ENCODE results near the gene CYBC1.

The CYBC1 gene

DNA sequence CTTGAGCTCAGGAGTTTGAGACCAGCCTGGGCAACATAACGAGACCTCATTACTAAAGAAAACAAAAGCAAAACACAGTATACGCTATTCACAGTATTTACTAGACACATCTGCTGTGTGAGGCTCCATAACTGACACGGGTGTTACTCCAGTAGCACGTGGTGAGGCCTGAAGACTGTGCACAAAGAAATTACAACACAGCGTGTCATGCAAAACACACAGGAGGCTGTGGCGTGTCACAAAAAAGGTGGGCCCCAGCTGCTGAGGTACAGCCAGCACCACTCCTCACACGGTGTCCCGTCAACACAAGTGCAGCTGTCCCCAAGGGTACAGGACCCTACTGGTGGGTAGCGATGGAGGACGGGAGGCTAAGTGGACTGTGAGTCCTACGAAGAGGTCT, 2.7 kb downstream of the CYBC1 start:
- Histone ChIP-seq H3K9ac (ENCODE audit: low read length) (no peak overlapping the region), H3K9me3 (replicated peaks; ENCODE audit: insufficient read depth, low read length) (no peaks in the 10 kb centered on the region), H3K36me3 (replicated peaks; ENCODE audit: insufficient read depth, low read length) (no peaks in the 10 kb centered on the region; the same call in 1 of the 2 replicates), H3K4me3 (ENCODE audit: low read length) (no peak overlapping the region), H4K20me1 (ENCODE audit: insufficient read depth, low read length) (no peaks in the 10 kb centered on the region), H3K27me3 (replicated peaks; ENCODE audit: insufficient read depth, low read length) (no peaks in the 10 kb centered on the region), H3K4me1 (ENCODE audit: low read length) (0 out of 2 replicates have a peak, but pooled peaks cover 9% of the 10 kb centered on the region), H3K4me2 (ENCODE audit: low read depth, low read length) (0 out of 2 replicates have a peak overlapping the region, but pooled peaks have one; percentile 0), H3K27ac (ENCODE audit: low read length) (0 out of 2 replicates have a peak overlapping the region, but pooled peaks have one; percentile 1), H3F3A (ENCODE audit: insufficient read depth, low read length) (peaks cover 21% of the 10 kb centered on the region), H3K79me2 (ENCODE audit: low read length) (peaks cover 58% of the 10 kb centered on the region), H2AFZ (ENCODE audit: low read length) (no peak overlapping the region), H3K9me2 (replicated peaks; ENCODE audit: insufficient read depth, low read length) (no peaks in the 10 kb centered on the region)
- TF ChIP-seq, protein P1, sequence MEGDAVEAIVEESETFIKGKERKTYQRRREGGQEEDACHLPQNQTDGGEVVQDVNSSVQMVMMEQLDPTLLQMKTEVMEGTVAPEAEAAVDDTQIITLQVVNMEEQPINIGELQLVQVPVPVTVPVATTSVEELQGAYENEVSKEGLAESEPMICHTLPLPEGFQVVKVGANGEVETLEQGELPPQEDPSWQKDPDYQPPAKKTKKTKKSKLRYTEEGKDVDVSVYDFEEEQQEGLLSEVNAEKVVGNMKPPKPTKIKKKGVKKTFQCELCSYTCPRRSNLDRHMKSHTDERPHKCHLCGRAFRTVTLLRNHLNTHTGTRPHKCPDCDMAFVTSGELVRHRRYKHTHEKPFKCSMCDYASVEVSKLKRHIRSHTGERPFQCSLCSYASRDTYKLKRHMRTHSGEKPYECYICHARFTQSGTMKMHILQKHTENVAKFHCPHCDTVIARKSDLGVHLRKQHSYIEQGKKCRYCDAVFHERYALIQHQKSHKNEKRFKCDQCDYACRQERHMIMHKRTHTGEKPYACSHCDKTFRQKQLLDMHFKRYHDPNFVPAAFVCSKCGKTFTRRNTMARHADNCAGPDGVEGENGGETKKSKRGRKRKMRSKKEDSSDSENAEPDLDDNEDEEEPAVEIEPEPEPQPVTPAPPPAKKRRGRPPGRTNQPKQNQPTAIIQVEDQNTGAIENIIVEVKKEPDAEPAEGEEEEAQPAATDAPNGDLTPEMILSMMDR (IDR thresholded peaks at IDR 0.05; ENCODE audit: low read length), result no peak
- TF ChIP-seq EZH2 (optimal IDR thresholded peaks at IDR 0.05; ENCODE audit: low read depth, low read length) (no peak), EZH2phosphoT487 (IDR thresholded peaks at IDR 0.05; ENCODE audit: low read length) (no peak)
- DNase-seq, result no peak

DNA sequence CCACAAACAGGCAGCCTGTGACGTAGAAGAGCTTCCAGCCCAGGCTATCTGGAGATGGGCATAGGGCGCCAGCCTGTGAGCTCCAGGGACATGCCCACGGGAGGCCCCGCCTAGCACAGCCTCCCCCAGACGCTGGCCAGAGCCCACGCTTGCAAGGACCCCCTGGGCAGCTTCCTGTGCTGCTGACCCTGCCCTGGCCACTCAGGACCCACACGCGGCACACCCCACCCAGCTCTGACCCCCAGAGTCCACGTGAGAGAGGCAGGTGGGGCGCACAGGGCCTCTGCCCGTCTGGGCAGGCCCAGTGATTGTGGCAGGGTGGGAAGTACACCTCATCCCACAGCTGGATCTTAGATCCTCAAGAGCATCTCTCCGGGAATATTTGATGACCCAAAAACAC, 3.9 kb downstream of the CYBC1 start:
- Histone ChIP-seq H2AFZ (ENCODE audit: low read length) (no peak overlapping the region), H3K36me3 (replicated peaks; ENCODE audit: insufficient read depth, low read length) (no peaks in the 10 kb centered on the region; the same call in 1 of the 2 replicates), H3K27ac (ENCODE audit: low read length) (no peak overlapping the region), H3F3A (ENCODE audit: insufficient read depth, low read length) (peaks cover 27% of the 10 kb centered on the region), H4K20me1 (ENCODE audit: insufficient read depth, low read length) (no peaks in the 10 kb centered on the region), H3K79me2 (ENCODE audit: low read length) (peaks cover 58% of the 10 kb centered on the region), H3K4me1 (ENCODE audit: low read length) (0 out of 2 replicates have a peak, but pooled peaks cover 9% of the 10 kb centered on the region), H3K9me3 (replicated peaks; ENCODE audit: insufficient read depth, low read length) (no peaks in the 10 kb centered on the region), H3K4me2 (ENCODE audit: low read depth, low read length) (no peak overlapping the region), H3K4me3 (ENCODE audit: low read length) (no peak overlapping the region), H3K9me2 (replicated peaks; ENCODE audit: insufficient read depth, low read length) (no peaks in the 10 kb centered on the region), H3K27me3 (replicated peaks; ENCODE audit: insufficient read depth, low read length) (no peaks in the 10 kb centered on the region), H3K9ac (ENCODE audit: low read length) (no peak overlapping the region)
- no peak for TF ChIP-seq EZH2 (optimal IDR thresholded peaks at IDR 0.05; ENCODE audit: low read depth, low read length)
- DNase-seq, result no peak

DNA sequence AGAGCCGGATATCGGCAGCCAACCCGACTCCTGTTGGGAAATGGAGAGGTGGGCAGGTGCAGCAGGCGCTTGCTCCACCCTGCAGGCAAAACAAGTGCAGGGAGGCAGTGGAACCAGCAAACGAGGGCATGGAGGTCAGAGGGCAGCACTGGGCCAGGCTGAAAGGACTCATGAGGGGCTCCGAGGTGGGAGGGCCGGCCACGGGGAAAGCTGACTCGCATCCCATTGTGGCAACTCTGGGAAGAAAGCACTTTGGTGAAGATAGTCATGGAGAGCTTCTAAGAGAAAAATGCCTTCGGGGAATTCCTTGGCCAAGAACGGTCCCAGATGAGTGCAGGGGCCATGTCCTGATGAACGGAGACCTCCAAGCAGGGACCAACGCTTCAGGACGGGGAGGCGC, 4.4 kb downstream of the CYBC1 start:
- Histone ChIP-seq H3K27me3 (replicated peaks; ENCODE audit: insufficient read depth, low read length) (no peaks in the 10 kb centered on the region), H4K20me1 (ENCODE audit: insufficient read depth, low read length) (no peaks in the 10 kb centered on the region), H3K9me3 (replicated peaks; ENCODE audit: insufficient read depth, low read length) (no peaks in the 10 kb centered on the region), H3K36me3 (replicated peaks; ENCODE audit: insufficient read depth, low read length) (no peaks in the 10 kb centered on the region; the same call in 1 of the 2 replicates), H3K9ac (ENCODE audit: low read length) (no peak overlapping the region), H3K4me1 (ENCODE audit: low read length) (0 out of 2 replicates have a peak, but pooled peaks cover 6% of the 10 kb centered on the region), H3K9me2 (replicated peaks; ENCODE audit: insufficient read depth, low read length) (no peaks in the 10 kb centered on the region), H3K4me3 (ENCODE audit: low read length) (no peak overlapping the region), H3K79me2 (ENCODE audit: low read length) (peaks cover 58% of the 10 kb centered on the region), H3K27ac (ENCODE audit: low read length) (no peak overlapping the region), H2AFZ (ENCODE audit: low read length) (no peak overlapping the region), H3F3A (ENCODE audit: insufficient read depth, low read length) (peaks cover 27% of the 10 kb centered on the region), H3K4me2 (ENCODE audit: low read depth, low read length) (no peak overlapping the region)
- TF ChIP-seq, protein P1 (IDR thresholded peaks at IDR 0.05; ENCODE audit: low read length), result no peak
- TF ChIP-seq EZH2 (optimal IDR thresholded peaks at IDR 0.05; ENCODE audit: low read depth, low read length) (no peak), EZH2phosphoT487 (IDR thresholded peaks at IDR 0.05; ENCODE audit: low read length) (no peak)
- no peak for DNase-seq

DNA sequence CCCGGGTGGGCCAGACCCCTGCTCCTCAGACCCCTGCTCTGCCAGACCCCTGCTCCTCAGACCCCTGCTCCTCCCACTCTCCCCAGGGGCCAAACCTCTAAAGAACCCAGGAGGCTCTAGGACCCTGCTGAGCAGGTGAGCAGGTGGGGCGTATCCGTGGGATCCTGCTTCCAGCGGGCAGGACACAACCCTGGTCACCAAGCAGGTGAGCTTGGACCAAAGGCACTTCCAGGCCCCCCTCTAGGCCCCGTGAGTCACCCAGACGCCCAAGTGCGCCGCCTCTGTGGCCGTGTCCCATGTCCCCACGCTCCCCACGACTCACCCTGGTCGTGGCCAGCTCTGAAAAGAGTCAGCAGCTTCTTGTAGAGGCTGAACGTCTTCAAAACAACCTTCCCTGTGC, 5.0 kb downstream of the CYBC1 start:
- Histone ChIP-seq H3K4me1 (ENCODE audit: low read length) (0 out of 2 replicates have a peak, but pooled peaks cover 6% of the 10 kb centered on the region), H3K9me3 (replicated peaks; ENCODE audit: insufficient read depth, low read length) (no peaks in the 10 kb centered on the region), H4K20me1 (ENCODE audit: insufficient read depth, low read length) (no peaks in the 10 kb centered on the region), H3K9ac (ENCODE audit: low read length) (no peak overlapping the region), H3K36me3 (replicated peaks; ENCODE audit: insufficient read depth, low read length) (no peaks in the 10 kb centered on the region; the same call in 1 of the 2 replicates), H3K4me3 (ENCODE audit: low read length) (no peak overlapping the region), H2AFZ (ENCODE audit: low read length) (no peak overlapping the region), H3K27ac (ENCODE audit: low read length) (no peak overlapping the region), H3K79me2 (ENCODE audit: low read length) (peaks cover 58% of the 10 kb centered on the region), H3K9me2 (replicated peaks; ENCODE audit: insufficient read depth, low read length) (no peaks in the 10 kb centered on the region), H3K27me3 (replicated peaks; ENCODE audit: insufficient read depth, low read length) (no peaks in the 10 kb centered on the region), H3F3A (ENCODE audit: insufficient read depth, low read length) (peaks cover 23% of the 10 kb centered on the region), H3K4me2 (ENCODE audit: low read depth, low read length) (no peak overlapping the region)
- no peak for DNase-seq
- TF ChIP-seq, protein P1 (IDR thresholded peaks at IDR 0.05; ENCODE audit: low read length), result no peak
- TF ChIP-seq EZH2 (optimal IDR thresholded peaks at IDR 0.05; ENCODE audit: low read depth, low read length) (no peak), EZH2phosphoT487 (IDR thresholded peaks at IDR 0.05; ENCODE audit: low read length) (no peak)

All from MM.1S (cell line).